T-helper 2 cell treated with Interferon-gamma antibody and Interleukin-4, amounts not matched to agents 5 μg/mL and 100 μg/mL, for 36 hours (primary cell): Measurements from ENCODE around the gene CD81.

ENCODE experiments used
- DNase-seq: peaks from one replicate; pipeline ENCODE4 v3.0.0; 2021; ENCODE audit warnings: low spot score
- H3K27ac Mint-ChIP-seq: one replicate; pipeline ENCODE4 v1.8.0; 2021; ENCODE audit warnings: mild to moderate bottlenecking, mixed read lengths
- H3K27me3 Mint-ChIP-seq: one replicate; pipeline ENCODE4 v1.8.0; 2021; ENCODE audit warnings: low read depth, mixed read lengths
- H3K36me3 Mint-ChIP-seq: one replicate; pipeline ENCODE4 v1.8.0; 2021; ENCODE audit warnings: low read depth, mixed read lengths
- H3K4me1 Mint-ChIP-seq: one replicate; pipeline ENCODE4 v1.8.0; 2021; ENCODE audit warnings: low read depth, mixed read lengths
- H3K4me3 Mint-ChIP-seq: one replicate; pipeline ENCODE4 v1.8.0; 2022; ENCODE audit warnings: mild to moderate bottlenecking, moderate library complexity, mixed read lengths
- H3K9me3 Mint-ChIP-seq: one replicate; pipeline ENCODE4 v1.8.0; 2021; ENCODE audit warnings: mixed read lengths

Gene CD81

DNA sequence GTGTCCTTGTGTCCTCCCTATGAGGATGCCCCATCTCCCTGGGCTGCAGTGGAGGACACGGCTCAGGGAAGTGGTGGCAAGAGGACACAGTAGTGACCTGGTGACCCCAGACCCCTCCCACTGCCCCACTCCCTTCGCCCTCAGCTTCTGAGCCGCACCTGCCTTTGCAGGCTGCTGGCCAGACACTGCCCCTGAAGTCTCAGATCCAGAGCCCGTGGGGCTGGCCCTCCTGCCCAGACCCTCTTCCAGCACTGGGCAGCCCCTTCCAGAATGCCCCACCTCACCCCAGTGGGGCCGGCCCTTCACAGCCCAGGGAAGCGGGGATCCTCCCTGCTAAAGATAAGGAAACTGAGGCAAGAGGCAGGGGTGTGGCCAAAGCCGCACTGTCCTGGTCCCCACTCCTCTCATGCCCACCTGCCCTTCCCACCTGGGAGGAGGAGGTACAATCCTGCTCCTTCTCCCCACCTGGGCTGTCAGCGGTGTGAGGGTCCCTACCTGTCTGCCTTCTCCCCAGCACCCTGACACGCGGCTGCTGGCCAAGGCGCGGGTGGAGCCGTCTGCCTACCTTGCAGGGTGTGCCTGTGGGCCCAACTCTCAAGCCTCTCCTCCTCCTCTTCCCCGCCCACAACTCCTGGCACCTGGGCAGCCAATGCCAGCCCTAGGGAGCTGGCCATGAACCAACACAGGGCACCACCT, 49.9 kb downstream of the CD81 start:
- Mint-ChIP-seq H3K4me3 (no peak overlapping the region), H3K9me3 (no peaks in the 10 kb centered on the region), H3K27me3 (no peaks in the 10 kb centered on the region), H3K4me1 (no peaks in the 10 kb centered on the region), H3K36me3 (no peaks in the 10 kb centered on the region), H3K27ac (no peak overlapping the region)
- no peak for DNase-seq

GRCh38 chr11:2427721-2428321, 50.7 kb downstream of the CD81 start:
- H3K27ac Mint-ChIP-seq: no peak overlapping the region
- no peaks in the 10 kb centered on the region for H3K27me3 Mint-ChIP-seq
- no peak for DNase-seq
- no peaks in the 10 kb centered on the region for H3K9me3 Mint-ChIP-seq
- H3K4me1 Mint-ChIP-seq: no peaks in the 10 kb centered on the region
- H3K4me3 Mint-ChIP-seq: no peak overlapping the region
- H3K36me3 Mint-ChIP-seq: no peaks in the 10 kb centered on the region

- DNase-seq: peak; percentile 55
- no peaks in the 10 kb centered on the region for H3K27me3 Mint-ChIP-seq
- no peak overlapping the region for H3K4me3 Mint-ChIP-seq
- H3K4me1 Mint-ChIP-seq: no peaks in the 10 kb centered on the region
- no peaks in the 10 kb centered on the region for H3K36me3 Mint-ChIP-seq
- H3K9me3 Mint-ChIP-seq: no peaks in the 10 kb centered on the region
- no peak overlapping the region for H3K27ac Mint-ChIP-seq
These were observed 51.2 kb downstream of the CD81 start for GRCh38 chr11:2428322-2428795.

GRCh38 chr11:2431395-2431794, 54.3 kb downstream of the CD81 start:
- Mint-ChIP-seq H3K27me3 (no peaks in the 10 kb centered on the region), H3K27ac (no peak overlapping the region), H3K4me1 (no peaks in the 10 kb centered on the region), H3K4me3 (no peak overlapping the region), H3K36me3 (no peaks in the 10 kb centered on the region), H3K9me3 (no peaks in the 10 kb centered on the region)
- DNase-seq: no peak

GRCh38 chr11:2432171-2432621, 55.1 kb downstream of the CD81 start:
- Mint-ChIP-seq H3K4me3 (no peak overlapping the region), H3K27me3 (no peaks in the 10 kb centered on the region), H3K9me3 (no peaks in the 10 kb centered on the region), H3K36me3 (no peaks in the 10 kb centered on the region), H3K27ac (no peak overlapping the region), H3K4me1 (no peaks in the 10 kb centered on the region)
- no peak for DNase-seq

DNA sequence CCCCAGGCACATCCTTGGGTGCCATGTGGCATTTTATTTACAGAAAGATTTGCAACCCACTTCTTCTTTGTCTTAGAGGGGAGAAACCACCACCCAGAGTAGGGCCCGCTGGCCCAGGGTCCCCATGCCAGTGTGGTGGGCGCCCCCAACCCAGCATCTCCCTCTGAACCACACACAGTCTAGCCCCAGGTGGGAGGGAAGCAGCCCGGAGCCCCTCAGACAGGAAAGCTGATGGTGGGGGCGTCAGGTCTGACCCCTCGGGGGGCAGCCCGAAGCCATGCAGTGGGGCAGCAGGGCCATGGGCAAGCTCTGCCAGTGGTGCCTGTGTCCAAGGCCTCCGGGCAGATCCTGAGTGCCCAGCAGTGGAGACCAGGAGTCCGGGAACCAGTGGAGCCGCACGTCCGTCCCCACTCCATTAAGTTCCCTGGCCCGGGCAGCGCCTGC, 55.5 kb downstream of the CD81 start:
- Mint-ChIP-seq H3K36me3 (no peaks in the 10 kb centered on the region), H3K27me3 (peaks cover 2% of the 10 kb centered on the region), H3K9me3 (no peaks in the 10 kb centered on the region), H3K4me3 (no peak overlapping the region), H3K27ac (no peak overlapping the region), H3K4me1 (no peaks in the 10 kb centered on the region)
- no peak for DNase-seq

DNA sequence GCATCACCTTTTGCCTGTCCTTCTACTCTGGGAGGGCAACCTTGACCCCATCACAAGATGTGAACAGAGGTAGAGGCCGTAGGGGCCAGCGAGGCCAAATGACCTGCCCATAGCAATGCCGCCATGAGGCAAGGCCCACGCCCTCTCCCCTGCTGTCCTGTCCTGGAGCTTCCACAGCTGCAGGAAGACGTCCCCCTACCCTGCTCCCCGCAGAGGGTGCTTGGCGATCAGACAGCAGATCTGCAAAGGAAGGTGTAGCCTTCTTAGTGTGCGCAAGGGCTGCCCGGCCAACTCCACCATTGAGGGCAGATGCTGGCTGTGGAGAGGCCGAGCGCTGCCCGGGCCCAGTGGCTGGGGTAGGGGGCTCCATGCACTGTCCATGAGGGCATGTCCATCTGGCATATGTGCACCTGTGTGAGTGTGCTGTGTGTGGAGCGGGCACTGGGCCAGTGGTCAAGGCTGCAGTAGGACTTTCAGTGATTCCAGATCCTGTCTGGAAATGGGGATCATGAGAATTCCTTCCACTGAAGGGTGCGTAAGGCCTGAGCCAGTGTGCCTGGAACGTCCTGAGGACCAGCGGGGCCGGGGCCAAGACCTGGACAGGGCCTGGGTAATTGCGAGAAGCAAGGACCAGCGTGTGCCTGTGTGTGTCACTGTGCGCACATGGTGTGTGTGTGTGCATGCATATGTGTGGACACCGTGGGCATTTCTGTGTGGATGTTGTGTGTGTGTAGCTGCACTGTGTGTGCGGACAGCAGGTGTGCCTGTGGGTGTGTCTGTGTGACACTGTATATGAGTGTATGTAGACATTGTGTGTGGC, 56.2 kb downstream of the CD81 start:
- peaks cover 5% of the 10 kb centered on the region for H3K27me3 Mint-ChIP-seq
- DNase-seq: no peak
- H3K36me3 Mint-ChIP-seq: no peaks in the 10 kb centered on the region
- H3K4me1 Mint-ChIP-seq: no peaks in the 10 kb centered on the region
- no peaks in the 10 kb centered on the region for H3K9me3 Mint-ChIP-seq
- H3K4me3 Mint-ChIP-seq: no peak overlapping the region
- no peak overlapping the region for H3K27ac Mint-ChIP-seq

- no peak overlapping the region for H3K4me3 Mint-ChIP-seq
- no peak overlapping the region for H3K27ac Mint-ChIP-seq
- no peak for DNase-seq
- H3K9me3 Mint-ChIP-seq: no peaks in the 10 kb centered on the region
- H3K36me3 Mint-ChIP-seq: no peaks in the 10 kb centered on the region
- no peaks in the 10 kb centered on the region for H3K4me1 Mint-ChIP-seq
- peaks cover 6% of the 10 kb centered on the region for H3K27me3 Mint-ChIP-seq
These were observed 56.9 kb downstream of the CD81 start for GRCh38 chr11:2434008-2434407.

DNA sequence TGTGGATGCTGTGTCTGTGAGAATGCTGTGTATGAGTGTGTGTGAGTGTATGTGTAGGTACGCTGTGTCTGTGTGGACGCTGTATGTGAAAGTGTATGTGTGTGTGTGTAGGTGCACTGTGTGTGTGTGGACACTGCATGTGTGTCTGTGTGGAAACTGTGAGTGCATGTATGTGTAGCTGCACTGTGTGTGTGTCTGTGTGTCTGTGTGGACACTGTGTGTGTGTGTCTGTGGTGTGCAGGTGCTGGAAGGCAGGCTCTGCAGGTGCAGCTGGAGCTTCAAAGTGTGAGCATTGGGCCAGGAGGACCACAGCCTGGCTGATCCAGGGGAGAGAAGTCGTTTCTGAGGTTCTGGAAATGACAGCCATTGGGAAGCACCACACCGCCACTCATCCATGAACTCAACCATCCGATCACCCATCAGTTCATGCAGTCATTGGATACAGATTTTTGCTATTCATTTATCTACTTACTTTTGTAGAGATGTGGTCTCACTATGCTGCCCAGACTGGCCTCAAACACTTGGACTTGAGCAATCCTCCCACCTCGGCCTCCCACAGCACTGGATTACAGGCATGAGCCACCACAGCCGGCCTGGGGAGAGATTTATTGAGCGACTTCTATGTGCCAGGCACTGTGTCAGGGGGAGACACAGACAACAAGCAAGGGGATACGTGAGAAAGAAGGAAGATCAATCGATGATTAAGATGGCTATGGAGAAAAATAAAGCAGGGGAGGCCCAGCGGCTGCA, 57.6 kb downstream of the CD81 start:
- Mint-ChIP-seq H3K4me1 (no peaks in the 10 kb centered on the region), H3K36me3 (no peaks in the 10 kb centered on the region), H3K27ac (no peak overlapping the region), H3K4me3 (no peak overlapping the region), H3K9me3 (no peaks in the 10 kb centered on the region), H3K27me3 (peaks cover 8% of the 10 kb centered on the region)
- no peak for DNase-seq

GRCh38 chr11:2435288-2436012, 58.3 kb downstream of the CD81 start:
- Mint-ChIP-seq H3K27me3 (peaks cover 8% of the 10 kb centered on the region), H3K4me1 (no peaks in the 10 kb centered on the region), H3K9me3 (no peaks in the 10 kb centered on the region), H3K4me3 (no peak overlapping the region), H3K36me3 (no peaks in the 10 kb centered on the region), H3K27ac (no peak overlapping the region)
- no peak for DNase-seq

DNA sequence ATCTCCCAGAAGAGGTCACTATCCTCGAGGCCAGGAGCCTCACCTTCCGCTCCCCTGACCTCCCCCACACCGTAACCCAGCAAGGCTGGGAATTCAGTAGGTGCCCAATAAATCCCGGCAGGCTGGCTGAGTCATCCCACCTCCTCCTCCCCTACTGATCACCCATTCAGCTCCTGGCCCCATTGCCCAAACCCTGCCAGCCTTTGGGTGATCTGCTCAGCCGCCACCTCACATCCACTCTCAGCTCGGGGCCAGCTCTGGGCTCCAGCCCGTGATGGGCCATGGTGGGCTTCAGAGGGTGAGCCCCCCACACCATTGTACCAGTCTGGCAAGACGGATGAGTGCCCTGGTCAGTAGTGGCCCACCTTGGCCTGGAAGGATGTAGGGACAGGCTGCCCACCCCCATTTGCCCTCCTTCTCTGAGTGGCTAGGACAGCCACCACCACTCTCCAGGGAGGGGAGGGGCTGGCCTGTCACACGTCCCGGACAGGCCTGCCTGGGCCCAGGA, 59.0 kb downstream of the CD81 start:
- no peak for DNase-seq
- H3K36me3 Mint-ChIP-seq: no peaks in the 10 kb centered on the region
- no peaks in the 10 kb centered on the region for H3K4me1 Mint-ChIP-seq
- no peaks in the 10 kb centered on the region for H3K9me3 Mint-ChIP-seq
- no peak overlapping the region for H3K27ac Mint-ChIP-seq
- H3K4me3 Mint-ChIP-seq: no peak overlapping the region
- peaks cover 8% of the 10 kb centered on the region for H3K27me3 Mint-ChIP-seq

DNA sequence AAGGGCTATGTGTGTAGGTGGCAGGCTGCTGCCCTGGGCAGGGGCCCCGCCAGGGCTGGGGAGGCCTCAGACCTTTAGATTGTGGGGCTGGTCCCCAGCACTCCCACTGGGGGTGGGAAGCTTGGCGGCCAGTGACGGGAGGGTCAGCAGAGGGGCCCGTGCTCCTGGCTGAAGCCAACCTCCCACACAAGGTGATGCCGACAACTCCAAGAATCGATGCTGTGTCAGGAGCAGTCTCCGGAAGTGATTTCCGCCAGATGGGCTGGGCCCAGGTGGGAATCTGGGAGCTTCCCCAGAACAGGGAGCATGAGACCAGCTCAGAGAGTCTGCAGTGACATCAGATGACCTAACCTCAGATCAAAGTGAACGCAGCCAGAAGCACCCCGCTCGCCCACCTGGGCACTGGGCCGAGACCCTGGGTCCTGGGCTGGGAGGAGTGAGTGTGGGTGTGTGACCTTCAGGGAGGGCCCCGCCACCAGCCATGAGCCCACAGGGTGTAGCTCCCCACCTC, 59.5 kb downstream of the CD81 start:
- Mint-ChIP-seq H3K9me3 (no peaks in the 10 kb centered on the region), H3K4me1 (no peaks in the 10 kb centered on the region), H3K4me3 (no peak overlapping the region), H3K27ac (no peak overlapping the region), H3K36me3 (no peaks in the 10 kb centered on the region), H3K27me3 (peaks cover 8% of the 10 kb centered on the region)
- DNase-seq: no peak

- Mint-ChIP-seq H3K36me3 (no peaks in the 10 kb centered on the region), H3K27ac (no peak overlapping the region), H3K27me3 (peaks cover 8% of the 10 kb centered on the region), H3K9me3 (no peaks in the 10 kb centered on the region), H3K4me1 (no peaks in the 10 kb centered on the region), H3K4me3 (no peak overlapping the region)
- no peak for DNase-seq
These were observed 60.4 kb downstream of the CD81 start for GRCh38 chr11:2437516-2437915.
